K562 (cell line): ENCODE data around the gene KMT2E. TPM values are rescaled to one million over a fixed set of nuclear protein-coding genes. Genes with fewer than 3 reads are reported as not detected.

Experiments used
- C11orf30 ChIP-seq: fragments of 450-650 bp; IDR thresholded peaks from 2 replicates; pipeline ENCODE4 v1.6.1; 2016; ENCODE audit warnings: low read depth, mild to moderate bottlenecking
- CBFB ChIP-seq: sonication (generic); formaldehyde crosslinking; IDR thresholded peaks from 2 replicates; pipeline ENCODE4 v1.4.0; 2020; ENCODE audit warnings: mild to moderate bottlenecking, missing genetic modification reagents
- CCAR2 ChIP-seq: fragments of 200-400 bp; formaldehyde crosslinking; IDR thresholded peaks from 2 replicates; pipeline ENCODE4 v1.6.1; 2017; ENCODE audit warnings: mild to moderate bottlenecking, low read depth, low read length
- CGGBP1 ChIP-seq: fragments of 250-450 bp; sonication (Bioruptor Pico); IDR thresholded peaks from 2 replicates; pipeline ENCODE4 v1.9.0; 2021; ENCODE audit warnings: mild to moderate bottlenecking
- GTF2F1 ChIP-seq: IDR thresholded peaks from 2 replicates; pipeline ENCODE4 v1.6.1; 2011; ENCODE audit warnings: low read depth, low read length, improper control_type of control experiment
- HDAC1 ChIP-seq, 2 experiments: fragments of 450-650 bp; IDR thresholded peaks; 2 replicates each; pipeline ENCODE4 v1.6.1; 2016 to 2017; ENCODE audit warnings: inconsistent platforms in 1 of 2, mild to moderate bottlenecking in 1 of 2, moderate library complexity in 1 of 2
- HDGF ChIP-seq: fragments of 450-650 bp; IDR thresholded peaks from 2 replicates; pipeline ENCODE4 v1.6.1; 2016
- ID3 ChIP-seq, 2 experiments: fragments of 250-450 bp in 1 of 2; fragments of 450-650 bp in 1 of 2; sonication (Bioruptor Pico) in 1 of 2; IDR thresholded peaks; 2 replicates each; pipeline versions ENCODE4 v1.6.1 to v1.8.0; 2016 to 2021; ENCODE audit warnings: mild to moderate bottlenecking in 2 of 2, moderate library complexity in 2 of 2, missing compliant biosample characterization in 1 of 2, missing genetic modification characterization in 1 of 2
- KLF16 ChIP-seq: IDR thresholded peaks from 2 replicates; pipeline ENCODE4 v1.6.1; 2016; ENCODE audit warnings: antibody characterized with exemption
- L3MBTL2 ChIP-seq: fragments of 450-650 bp; IDR thresholded peaks from 2 replicates; pipeline ENCODE4 v1.6.1; 2016; ENCODE audit warnings: mild to moderate bottlenecking, moderate library complexity
- MCM7 ChIP-seq, 2 experiments: fragments of 450-650 bp; IDR thresholded peaks; 2 replicates each; pipeline ENCODE4 v1.6.1; 2016 to 2018
- MTA3 ChIP-seq: fragments of 450-650 bp; formaldehyde crosslinking; IDR thresholded peaks from 2 replicates; pipeline ENCODE4 v1.6.1; 2017; ENCODE audit warnings: mild to moderate bottlenecking, borderline replicate concordance
- MTF1 ChIP-seq: fragments of 250-450 bp; sonication (Bioruptor Pico); IDR thresholded peaks from 2 replicates; pipeline ENCODE4 v1.9.0; 2021; ENCODE audit warnings: moderate library complexity, mild to moderate bottlenecking, inconsistent platforms, borderline replicate concordance
- NEUROD1 ChIP-seq: fragments of 150-350 bp; IDR thresholded peaks from 2 replicates; pipeline ENCODE4 v1.6.1; 2014; ENCODE audit warnings: borderline replicate concordance, low read length, low read depth; ENCODE audit not compliant: partially characterized antibody
- NR1H2 ChIP-seq: sonication (generic); formaldehyde crosslinking; IDR thresholded peaks from 2 replicates; pipeline ENCODE4 v1.4.0; 2020; ENCODE audit warnings: mild to moderate bottlenecking, missing genetic modification reagents
- PURB ChIP-seq: sonication (generic); formaldehyde crosslinking; IDR thresholded peaks from 2 replicates; pipeline ENCODE4 v1.9.0; 2021; ENCODE audit warnings: low read depth, mild to moderate bottlenecking, missing genetic modification reagents
- RBM15 ChIP-seq: fragments of 200-400 bp; formaldehyde crosslinking; IDR thresholded peaks from 2 replicates; pipeline ENCODE4 v1.6.1; 2018; ENCODE audit warnings: mild to moderate bottlenecking, low read length, moderate library complexity; ENCODE audit not compliant: insufficient read depth
- SIX5 ChIP-seq, 2 experiments: IDR thresholded peaks; 2 replicates each; pipeline ENCODE4 v1.6.1; 2011; ENCODE audit warnings: low read length in 2 of 2, borderline replicate concordance in 1 of 2, low read depth in 1 of 2, mild to moderate bottlenecking in 1 of 2, moderate library complexity in 1 of 2; ENCODE audit not compliant: insufficient read depth in 1 of 2
- SP1 ChIP-seq: sonication (generic); formaldehyde crosslinking; IDR thresholded peaks from 2 replicates; pipeline ENCODE4 v1.8.1; 2022; ENCODE audit warnings: mild to moderate bottlenecking, missing genetic modification reagents
- SP2 ChIP-seq: IDR thresholded peaks from 2 replicates; pipeline ENCODE4 v1.6.1; 2011; ENCODE audit warnings: mild to moderate bottlenecking, low read depth, low read length, moderate library complexity; ENCODE audit not compliant: poor library complexity, severe bottlenecking; ENCODE audit errors: extremely low read depth
- STAG1 ChIP-seq: sonication (generic); formaldehyde crosslinking; IDR thresholded peaks from 2 replicates; pipeline ENCODE4 v1.5.0; 2020; ENCODE audit warnings: missing genetic modification reagents, borderline replicate concordance
- TAF1 ChIP-seq: IDR thresholded peaks from 2 replicates; pipeline ENCODE4 v1.6.1; 2011; ENCODE audit warnings: mild to moderate bottlenecking, low read length, moderate library complexity; ENCODE audit not compliant: insufficient read depth, control insufficient read depth, severe bottlenecking; ENCODE audit errors: extremely low read depth
- TAF7 ChIP-seq: fragments of 450-650 bp; IDR thresholded peaks from 2 replicates; pipeline ENCODE4 v1.6.1; 2016; ENCODE audit warnings: missing genetic modification characterization, missing compliant biosample characterization
- TCF7 ChIP-seq: sonication (generic); IDR thresholded peaks from 2 replicates; pipeline ENCODE4 v1.6.1; 2016; ENCODE audit warnings: antibody characterized with exemption, borderline replicate concordance
- ZNF57 ChIP-seq: fragments of 450-650 bp; formaldehyde crosslinking; IDR thresholded peaks from 2 replicates; pipeline ENCODE4 v1.4.0; 2020; ENCODE audit warnings: mild to moderate bottlenecking, moderate library complexity
- ZNF589 ChIP-seq: fragments of 200-800 bp; sonication (Bioruptor generic); IDR thresholded peaks from 2 replicates; pipeline ENCODE4 v1.6.1; 2016; ENCODE audit warnings: low read depth, missing genetic modification characterization, missing compliant biosample characterization
- polyA plus RNA-seq, 8 experiments: library from polyadenylated mRNA; depleted of rRNA in 4 of 8; stranded (reverse) in 5 of 8; unstranded in 3 of 8; fragments of >200 nt; fragmentation: Nextera tagmentation in 2 of 8; fragmentation: Illumina TruSeq in 1 of 8; extraction: Ambion mirVana in 2 of 8; extraction: Trizol in 1 of 8; gene quantifications; 2 replicates each; pipeline versions ENCODE4 v1.2.1 to v1.2.3, GENCODE V29; 2011 to 2014; ENCODE audit warnings: inconsistent platforms in 1 of 8, missing spikeins in 1 of 8
- total RNA-seq, 7 experiments: library from RNA; depleted of rRNA in 6 of 7; stranded (reverse); fragments of >200 nt in 6 of 7; fragmentation: Illumina TruSeq in 2 of 7; extraction: Trizol in 2 of 7; gene quantifications; 2 replicates each; pipeline versions ENCODE4 v1.2.1 to v1.2.3, GENCODE V29; 2011 to 2021; ENCODE audit warnings: low replicate concordance in 1 of 7
- TF ChIP-seq, protein P1 (sequence below), 2 experiments: fragments of 450-650 bp; IDR thresholded peaks; 2 replicates each; pipeline ENCODE4 v1.6.1; 2016

Gene KMT2E
- total and polyA plus RNA-seq, 9 of the 15 experiments (the other 6 are each of a cell fraction or from before 2014, with no cell fraction given) = 8.9 to 55.3 (median 38.1) TPM

DNA sequence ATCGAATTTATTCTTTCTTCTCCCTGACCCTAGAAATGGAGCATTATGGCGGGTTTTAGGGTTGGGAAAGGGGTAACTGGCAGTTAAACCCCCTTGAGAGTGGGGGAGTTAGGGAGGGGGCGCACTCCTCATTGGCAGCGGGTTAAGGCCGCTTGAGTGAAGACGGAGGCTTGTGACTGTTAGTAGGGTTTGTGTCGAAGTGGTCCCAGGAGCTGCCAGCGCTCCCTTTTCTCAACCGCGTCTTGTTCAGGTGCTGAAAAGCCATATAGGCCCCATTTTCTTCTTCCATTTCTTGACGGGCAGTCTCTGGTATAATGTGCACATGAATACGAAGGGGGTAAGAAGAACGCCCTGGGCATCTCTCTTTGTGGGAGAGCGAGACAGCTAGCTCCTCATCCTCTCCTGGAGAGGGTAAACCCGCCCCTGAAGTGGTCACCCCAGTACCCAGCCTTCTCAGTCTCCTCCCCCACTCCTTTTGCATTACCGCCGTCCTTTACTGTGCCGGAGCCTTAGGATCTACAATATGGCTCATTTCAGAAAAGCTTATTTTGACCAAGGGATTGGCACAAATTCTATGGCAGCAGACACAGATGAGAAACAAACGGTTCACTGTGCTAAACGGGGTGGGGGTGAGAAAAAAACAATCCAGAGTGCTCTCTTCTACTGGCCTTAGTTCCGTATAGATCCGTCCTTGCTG lies 836 bp downstream of the KMT2E start (continued):
- TF ChIP-seq MTA3 = peak; percentile 46; the same call in 1 of the 2 replicates
- no peak for TF ChIP-seq L3MBTL2
- no peak for TF ChIP-seq PURB (CRISPR knock-in tag)
- no peak for TF ChIP-seq ID3 (CRISPR knock-in tag; IDR thresholded peaks at IDR 0.05)
- TF ChIP-seq ID3 (tag; IDR thresholded peaks at IDR 0.05) = no peak
- TF ChIP-seq C11orf30 = no peak
- no peak; the same call in none of the 2 replicates for TF ChIP-seq TAF7 (tag)
- TF ChIP-seq SIX5 (IDR thresholded peaks at IDR 0.05; ENCODE audit: borderline replicate concordance in 1 of 2, insufficient read depth in 1 of 2, low read depth in 1 of 2, low read length in 2 of 2) = no peak
- peak in 1 of 2 experiments; percentile 52; a peak in 2 of 4 replicates for TF ChIP-seq HDAC1 (IDR thresholded peaks at IDR 0.05)
- TF ChIP-seq TAF1 = peak; percentile 72
- TF ChIP-seq KLF16 = 0 out of 2 replicates have a peak, but pooled peaks have one; percentile 21
- no peak for TF ChIP-seq CBFB (CRISPR knock-in tag)
- no peak for TF ChIP-seq RBM15
- no peak for TF ChIP-seq CCAR2
- no peak for TF ChIP-seq MTF1
- TF ChIP-seq STAG1 (CRISPR knock-in tag) = no peak
- TF ChIP-seq MCM7 (IDR thresholded peaks at IDR 0.05) = no peak
- 0 out of 2 replicates have a peak, but pooled peaks have one; percentile 32 for TF ChIP-seq NR1H2 (CRISPR knock-in tag)
- TF ChIP-seq ZNF57 (CRISPR knock-in tag) = no peak
- 0 out of 2 replicates have a peak, but pooled peaks have one; percentile 38 for TF ChIP-seq HDGF
- TF ChIP-seq GTF2F1 = peak; percentile 85; the same call in 1 of the 2 replicates
- no peak for TF ChIP-seq SP2
- TF ChIP-seq CGGBP1 (CRISPR knock-in tag) = peak; percentile 11; the same call in 1 of the 2 replicates
- TF ChIP-seq ZNF589 (CRISPR knock-in tag) = 0 out of 2 replicates have a peak, but pooled peaks have one; percentile 49
- peak; percentile 34; the same call in 1 of the 2 replicates for TF ChIP-seq SP1 (CRISPR knock-in tag)
- TF ChIP-seq, protein P1, sequence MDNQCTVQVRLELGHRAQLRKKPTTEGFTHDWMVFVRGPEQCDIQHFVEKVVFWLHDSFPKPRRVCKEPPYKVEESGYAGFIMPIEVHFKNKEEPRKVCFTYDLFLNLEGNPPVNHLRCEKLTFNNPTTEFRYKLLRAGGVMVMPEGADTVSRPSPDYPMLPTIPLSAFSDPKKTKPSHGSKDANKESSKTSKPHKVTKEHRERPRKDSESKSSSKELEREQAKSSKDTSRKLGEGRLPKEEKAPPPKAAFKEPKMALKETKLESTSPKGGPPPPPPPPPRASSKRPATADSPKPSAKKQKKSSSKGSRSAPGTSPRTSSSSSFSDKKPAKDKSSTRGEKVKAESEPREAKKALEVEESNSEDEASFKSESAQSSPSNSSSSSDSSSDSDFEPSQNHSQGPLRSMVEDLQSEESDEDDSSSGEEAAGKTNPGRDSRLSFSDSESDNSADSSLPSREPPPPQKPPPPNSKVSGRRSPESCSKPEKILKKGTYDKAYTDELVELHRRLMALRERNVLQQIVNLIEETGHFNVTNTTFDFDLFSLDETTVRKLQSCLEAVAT (IDR thresholded peaks at IDR 0.05) = peak; percentile 61 to 85
- peak; percentile 3 for TF ChIP-seq NEUROD1
- no peak for TF ChIP-seq TCF7
